Sigmoid colon (tissue), 4 donors: ENCODE measurements around the gene STK24.

Source experiments
- EP300 ChIP-seq, 4 donors: sonication (generic); formaldehyde crosslinking; IDR thresholded peaks; one replicate each; pipeline ENCODE4 v1.6.1; 2017; ENCODE audit warnings: antibody characterized with exemption in 4 of 4
- POLR2A ChIP-seq, 2 donors: fragments of 450-650 bp; IDR thresholded peaks; one replicate each; pipeline ENCODE4 v1.6.1; 2016; ENCODE audit warnings: antibody characterized with exemption in 2 of 2, mild to moderate bottlenecking in 2 of 2, moderate library complexity in 2 of 2
- POLR2AphosphoS5 ChIP-seq, 4 donors: sonication (generic); formaldehyde crosslinking; IDR thresholded peaks; one replicate each; pipeline ENCODE4 v1.6.1; 2017; ENCODE audit warnings: antibody characterized with exemption in 4 of 4
- TF ChIP-seq, protein P1 (sequence below), 4 experiments: fragments of 450-650 bp in 3 of 4; fragments of 200-600 bp in 1 of 4; IDR thresholded peaks; one replicate each; pipeline ENCODE4 v1.5.1; 2016 to 2019; ENCODE audit warnings: antibody characterized with exemption in 4 of 4, mild to moderate bottlenecking in 3 of 4, moderate library complexity in 2 of 4

DNA sequence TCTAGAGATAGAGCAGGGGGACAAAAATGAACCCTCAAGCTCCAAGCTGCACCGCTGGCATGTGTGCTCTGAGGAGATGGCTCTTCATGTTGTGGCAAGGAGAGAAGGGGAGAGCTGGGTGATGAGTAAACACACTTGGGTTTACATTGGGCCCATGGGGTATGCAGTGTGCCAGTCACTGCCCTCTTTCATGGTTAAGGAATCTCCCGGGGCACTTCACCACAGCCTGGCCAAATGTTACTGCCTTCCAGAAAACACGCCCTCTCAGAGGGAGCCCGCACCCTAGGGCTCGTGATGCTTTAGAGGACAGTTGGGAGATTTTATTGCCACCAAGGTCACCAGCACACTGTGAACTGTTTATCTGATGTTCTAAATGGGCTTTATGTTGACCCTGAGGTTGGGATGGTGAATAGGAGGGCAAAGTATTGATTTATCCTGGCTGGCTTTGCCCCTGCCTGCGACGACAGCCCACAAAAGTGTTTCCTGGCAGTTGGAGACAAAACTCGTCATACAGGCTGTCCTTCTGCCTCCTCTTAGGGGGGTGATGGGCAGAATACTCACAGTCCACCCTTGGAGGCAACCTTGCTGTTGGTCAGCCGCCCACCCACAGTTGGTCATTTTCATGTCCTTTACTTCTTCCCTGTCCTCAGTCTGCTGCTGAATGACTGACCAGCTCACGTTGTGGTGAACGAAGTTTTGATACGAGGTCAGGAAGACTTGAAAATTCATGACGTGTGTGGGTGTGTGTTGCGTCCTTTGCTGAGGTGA lies 156.9 kb downstream of the STK24 start:
- TF ChIP-seq, protein P1, sequence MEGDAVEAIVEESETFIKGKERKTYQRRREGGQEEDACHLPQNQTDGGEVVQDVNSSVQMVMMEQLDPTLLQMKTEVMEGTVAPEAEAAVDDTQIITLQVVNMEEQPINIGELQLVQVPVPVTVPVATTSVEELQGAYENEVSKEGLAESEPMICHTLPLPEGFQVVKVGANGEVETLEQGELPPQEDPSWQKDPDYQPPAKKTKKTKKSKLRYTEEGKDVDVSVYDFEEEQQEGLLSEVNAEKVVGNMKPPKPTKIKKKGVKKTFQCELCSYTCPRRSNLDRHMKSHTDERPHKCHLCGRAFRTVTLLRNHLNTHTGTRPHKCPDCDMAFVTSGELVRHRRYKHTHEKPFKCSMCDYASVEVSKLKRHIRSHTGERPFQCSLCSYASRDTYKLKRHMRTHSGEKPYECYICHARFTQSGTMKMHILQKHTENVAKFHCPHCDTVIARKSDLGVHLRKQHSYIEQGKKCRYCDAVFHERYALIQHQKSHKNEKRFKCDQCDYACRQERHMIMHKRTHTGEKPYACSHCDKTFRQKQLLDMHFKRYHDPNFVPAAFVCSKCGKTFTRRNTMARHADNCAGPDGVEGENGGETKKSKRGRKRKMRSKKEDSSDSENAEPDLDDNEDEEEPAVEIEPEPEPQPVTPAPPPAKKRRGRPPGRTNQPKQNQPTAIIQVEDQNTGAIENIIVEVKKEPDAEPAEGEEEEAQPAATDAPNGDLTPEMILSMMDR (IDR thresholded peaks at IDR 0.05): no peak
- TF ChIP-seq EP300 (IDR thresholded peaks at IDR 0.05) (no peak), POLR2A (IDR thresholded peaks at IDR 0.05) (no peak), POLR2AphosphoS5 (IDR thresholded peaks at IDR 0.05) (no peak)
